ENCODE measurements around the gene C3orf62.
A peak's percentile ranks its signal among the peaks of the same experiment; 100 is the strongest.

The C3orf62 gene

GRCh38 chr3:49296781-49297411, 19.9 kb upstream of the C3orf62 start:
- Histone ChIP-seq H3K4me2 (ENCODE audit: low read length) (no peak overlapping the region), H3F3A (ENCODE audit: control insufficient read depth, insufficient read depth) (no peaks in the 10 kb centered on the region), H3K9me3 (ENCODE audit: control insufficient read depth, insufficient read depth, low read length) (no peaks in the 10 kb centered on the region), H3K79me2 (ENCODE audit: control insufficient read depth, low read length) (no peaks in the 10 kb centered on the region), H4K20me1 (ENCODE audit: control insufficient read depth, insufficient read depth, low read depth, low read length) (no peaks in the 10 kb centered on the region), H3K4me1 (ENCODE audit: control insufficient read depth, low read length) (no peaks in the 10 kb centered on the region), H3K4me3 (ENCODE audit: low read length) (no peak overlapping the region), H3K27me3 (ENCODE audit: control insufficient read depth, low read length) (no peaks in the 10 kb centered on the region), H3K27ac (ENCODE audit: low read depth, low read length) (no peak overlapping the region), H3K36me3 (ENCODE audit: control insufficient read depth, low read length) (peaks cover 74% of the 10 kb centered on the region), H3K9me2 (replicated peaks; ENCODE audit: control insufficient read depth, low read length) (no peaks in the 10 kb centered on the region)
- TF ChIP-seq EZH2phosphoT487 (IDR thresholded peaks at IDR 0.05; ENCODE audit: borderline replicate concordance, low read length) = no peak
- TF ChIP-seq CTCF (IDR thresholded peaks at IDR 0.05; ENCODE audit: low read depth, low read length, poor library complexity, severe bottlenecking) = no peak

- Histone ChIP-seq H3F3A (ENCODE audit: control insufficient read depth, insufficient read depth) (no peaks in the 10 kb centered on the region), H3K79me2 (ENCODE audit: control insufficient read depth, low read length) (no peaks in the 10 kb centered on the region), H3K4me1 (ENCODE audit: control insufficient read depth, low read length) (no peaks in the 10 kb centered on the region), H3K27ac (ENCODE audit: low read depth, low read length) (no peak overlapping the region), H3K36me3 (ENCODE audit: control insufficient read depth, low read length) (peaks cover 71% of the 10 kb centered on the region), H3K4me2 (ENCODE audit: low read length) (no peak overlapping the region), H4K20me1 (ENCODE audit: control insufficient read depth, insufficient read depth, low read depth, low read length) (no peaks in the 10 kb centered on the region), H3K9me2 (replicated peaks; ENCODE audit: control insufficient read depth, low read length) (no peaks in the 10 kb centered on the region), H3K9me3 (ENCODE audit: control insufficient read depth, insufficient read depth, low read length) (no peaks in the 10 kb centered on the region), H3K27me3 (ENCODE audit: control insufficient read depth, low read length) (no peaks in the 10 kb centered on the region), H3K4me3 (ENCODE audit: low read length) (no peak overlapping the region)
- TF ChIP-seq EZH2phosphoT487 (IDR thresholded peaks at IDR 0.05; ENCODE audit: borderline replicate concordance, low read length) = no peak
- peak; percentile 83 for TF ChIP-seq CTCF (IDR thresholded peaks at IDR 0.05; ENCODE audit: low read depth, low read length, poor library complexity, severe bottlenecking)
Measured at GRCh38 chr3:49295489-49296058, 18.5 kb upstream of the C3orf62 start.

- TF ChIP-seq CTCF (IDR thresholded peaks at IDR 0.05; ENCODE audit: low read depth, low read length, poor library complexity, severe bottlenecking) (no peak), EZH2phosphoT487 (IDR thresholded peaks at IDR 0.05; ENCODE audit: borderline replicate concordance, low read length) (no peak)
- no peaks in the 10 kb centered on the region for H3K4me1 ChIP-seq (ENCODE audit: control insufficient read depth, low read length)
- peaks cover 73% of the 10 kb centered on the region for H3K36me3 ChIP-seq (ENCODE audit: control insufficient read depth, low read length)
- no peaks in the 10 kb centered on the region for H3K9me2 ChIP-seq (replicated peaks; ENCODE audit: control insufficient read depth, low read length)
- H4K20me1 ChIP-seq (ENCODE audit: control insufficient read depth, insufficient read depth, low read depth, low read length) = no peaks in the 10 kb centered on the region
- no peaks in the 10 kb centered on the region for H3F3A ChIP-seq (ENCODE audit: control insufficient read depth, insufficient read depth)
- no peak overlapping the region for H3K27ac ChIP-seq (ENCODE audit: low read depth, low read length)
- H3K79me2 ChIP-seq (ENCODE audit: control insufficient read depth, low read length) = no peaks in the 10 kb centered on the region
- no peaks in the 10 kb centered on the region for H3K9me3 ChIP-seq (ENCODE audit: control insufficient read depth, insufficient read depth, low read length)
- H3K4me2 ChIP-seq (ENCODE audit: low read length) = no peak overlapping the region
- H3K4me3 ChIP-seq (ENCODE audit: low read length) = no peak overlapping the region
- H3K27me3 ChIP-seq (ENCODE audit: control insufficient read depth, low read length) = no peaks in the 10 kb centered on the region
Measured at GRCh38 chr3:49294343-49294742, 17.3 kb upstream of the C3orf62 start.

All from DOHH2 (cell line).